Measurements from ENCODE around the gene CXCL17.

Gene CXCL17

GRCh38 chr19:42431486-42431885 lies 11.3 kb downstream of the CXCL17 start:
- TF ChIP-seq CTCF (IDR thresholded peaks at IDR 0.05; ENCODE audit: insufficient read depth, missing control alignments) = no peak
- DNase-seq (ENCODE audit: insufficient read length, low spot score) (no peak), FAIRE-seq (no peak)

GRCh38 chr19:42428676-42429075 lies 14.1 kb downstream of the CXCL17 start:
- TF ChIP-seq CTCF (IDR thresholded peaks at IDR 0.05; ENCODE audit: insufficient read depth, missing control alignments) = no peak
- no peak for FAIRE-seq
- DNase-seq (ENCODE audit: insufficient read length, low spot score) = no peak

- DNase-seq (ENCODE audit: insufficient read length, low spot score) (no peak), FAIRE-seq (no peak)
- no peak for TF ChIP-seq CTCF (IDR thresholded peaks at IDR 0.05; ENCODE audit: insufficient read depth, missing control alignments)
Measured at GRCh38 chr19:42427313-42427712, 15.4 kb downstream of the CXCL17 start, which contains the start of gene LIPE. TSS of gene LIPE (minus strand) at chr19:42427388. CDS start at chr19:42427149, 239 bp downstream.

- no peak for TF ChIP-seq CTCF (IDR thresholded peaks at IDR 0.05; ENCODE audit: insufficient read depth, missing control alignments)
- DNase-seq (ENCODE audit: insufficient read length, low spot score) (no peak), FAIRE-seq (no peak)
Measured at GRCh38 chr19:42426643-42427042, 16.1 kb downstream of the CXCL17 start.

- DNase-seq (ENCODE audit: insufficient read length, low spot score) (no peak), FAIRE-seq (no peak)
- peak; percentile 14 for TF ChIP-seq CTCF (IDR thresholded peaks at IDR 0.05; ENCODE audit: insufficient read depth, missing control alignments)
Measured at GRCh38 chr19:42424712-42425131, 18.0 kb downstream of the CXCL17 start.

- DNase-seq (ENCODE audit: insufficient read length, low spot score) = no peak
- no peak for TF ChIP-seq CTCF (IDR thresholded peaks at IDR 0.05; ENCODE audit: insufficient read depth, missing control alignments)
Measured at GRCh38 chr19:42424345-42424707, 18.4 kb downstream of the CXCL17 start.

GRCh38 chr19:42423462-42424344 lies 19.0 kb downstream of the CXCL17 start:
- DNase-seq (ENCODE audit: insufficient read length, low spot score) (peak; percentile 87), FAIRE-seq (no peak)
- no peak for TF ChIP-seq CTCF (IDR thresholded peaks at IDR 0.05; ENCODE audit: insufficient read depth, missing control alignments)

More at GRCh38 chr19:42424345-42424707, 18.4 kb downstream of the CXCL17 start:
- no peak for FAIRE-seq
